DMS79 treated with DMSO at 0.1 percent for 48 hours (cell line): ENCODE measurements around the gene APOA1.

ENCODE experiments used
- DNase-seq: peaks from one replicate; lab custom pipeline; 2025; lab: John Stamatoyannopoulos, UW

APOA1 gene

DNA sequence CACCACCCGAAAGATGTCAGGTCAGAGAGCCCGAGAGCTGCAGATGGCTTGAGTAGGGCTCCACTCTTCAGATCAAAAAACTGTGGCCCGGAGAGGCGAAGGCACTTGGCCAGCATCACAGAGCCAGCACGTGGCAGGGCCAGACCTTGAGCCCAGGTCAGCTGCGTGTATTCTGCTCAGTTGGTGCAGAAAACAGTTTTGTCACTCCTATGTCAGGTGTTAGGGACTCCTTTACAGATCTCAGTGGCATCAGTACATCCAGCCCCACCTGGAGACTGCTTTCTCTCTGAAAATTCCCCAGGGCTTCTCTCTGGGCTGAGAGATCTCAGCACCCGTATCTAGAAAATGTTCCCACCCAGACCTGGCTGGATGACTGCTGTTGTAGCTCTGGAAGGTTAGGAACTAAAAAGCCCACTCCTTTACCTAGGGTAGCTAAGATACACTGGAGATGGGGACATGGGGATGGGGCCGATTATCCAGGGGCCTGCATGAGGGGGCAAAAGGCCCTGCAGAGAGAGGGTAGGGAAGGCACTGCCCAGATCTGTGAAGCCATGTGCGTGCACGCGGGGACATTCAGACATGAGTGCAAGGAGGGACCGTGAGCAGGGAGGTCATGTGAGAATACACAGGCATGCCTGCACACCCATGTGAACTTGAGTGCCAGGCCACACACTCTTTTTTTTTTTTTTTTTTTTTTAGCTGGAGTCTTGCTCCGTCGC, 3.4 kb downstream of the APOA1 start:
- no peak for DNase-seq

DNA sequence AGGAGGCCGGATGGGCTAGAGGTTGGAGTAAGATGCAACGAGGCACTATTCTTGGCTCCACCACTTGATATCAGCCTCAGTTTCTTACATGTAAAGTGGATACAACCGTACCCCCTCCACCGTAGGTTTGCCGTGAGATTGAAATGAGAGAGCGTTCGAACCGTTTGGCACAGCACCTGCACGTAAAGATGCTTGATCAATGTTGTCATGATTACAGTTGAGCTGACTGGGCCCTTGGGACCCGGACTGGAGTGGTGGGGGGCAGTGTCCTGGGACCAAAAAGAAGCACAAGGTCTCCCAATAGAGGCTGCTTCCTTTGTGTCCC, 4.0 kb downstream of the APOA1 start:
- DNase-seq: no peak

DNA sequence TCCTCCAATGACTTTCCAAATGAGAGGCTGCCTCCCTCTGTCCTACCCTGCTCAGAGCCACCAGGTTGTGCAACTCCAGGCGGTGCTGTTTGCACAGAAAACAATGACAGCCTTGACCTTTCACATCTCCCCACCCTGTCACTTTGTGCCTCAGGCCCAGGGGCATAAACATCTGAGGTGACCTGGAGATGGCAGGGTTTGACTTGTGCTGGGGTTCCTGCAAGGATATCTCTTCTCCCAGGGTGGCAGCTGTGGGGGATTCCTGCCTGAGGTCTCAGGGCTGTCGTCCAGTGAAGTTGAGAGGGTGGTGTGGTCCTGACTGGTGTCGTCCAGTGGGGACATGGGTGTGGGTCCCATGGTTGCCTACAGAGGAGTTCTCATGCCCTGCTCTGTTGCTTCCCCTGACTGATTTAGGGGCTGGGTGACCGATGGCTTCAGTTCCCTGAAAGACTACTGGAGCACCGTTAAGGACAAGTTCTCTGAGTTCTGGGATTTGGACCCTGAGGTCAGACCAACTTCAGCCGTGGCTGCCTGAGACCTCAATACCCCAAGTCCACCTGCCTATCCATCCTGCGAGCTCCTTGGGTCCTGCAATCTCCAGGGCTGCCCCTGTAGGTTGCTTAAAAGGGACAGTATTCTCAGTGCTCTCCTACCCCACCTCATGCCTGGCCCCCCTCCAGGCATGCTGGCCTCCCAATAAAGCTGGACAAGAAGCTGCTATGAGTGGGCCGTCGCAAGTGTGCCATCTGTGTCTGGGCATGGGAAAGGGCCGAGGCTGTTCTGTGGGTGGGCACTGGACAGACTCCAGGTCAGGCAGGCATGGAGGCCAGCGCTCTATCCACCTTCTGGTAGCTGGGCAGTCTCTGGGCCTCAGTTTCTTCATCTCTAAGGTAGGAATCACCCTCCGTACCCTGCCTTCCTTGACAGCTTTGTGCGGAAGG, 4.8 kb downstream of the APOA1 start:
- DNase-seq: no peak

DNA sequence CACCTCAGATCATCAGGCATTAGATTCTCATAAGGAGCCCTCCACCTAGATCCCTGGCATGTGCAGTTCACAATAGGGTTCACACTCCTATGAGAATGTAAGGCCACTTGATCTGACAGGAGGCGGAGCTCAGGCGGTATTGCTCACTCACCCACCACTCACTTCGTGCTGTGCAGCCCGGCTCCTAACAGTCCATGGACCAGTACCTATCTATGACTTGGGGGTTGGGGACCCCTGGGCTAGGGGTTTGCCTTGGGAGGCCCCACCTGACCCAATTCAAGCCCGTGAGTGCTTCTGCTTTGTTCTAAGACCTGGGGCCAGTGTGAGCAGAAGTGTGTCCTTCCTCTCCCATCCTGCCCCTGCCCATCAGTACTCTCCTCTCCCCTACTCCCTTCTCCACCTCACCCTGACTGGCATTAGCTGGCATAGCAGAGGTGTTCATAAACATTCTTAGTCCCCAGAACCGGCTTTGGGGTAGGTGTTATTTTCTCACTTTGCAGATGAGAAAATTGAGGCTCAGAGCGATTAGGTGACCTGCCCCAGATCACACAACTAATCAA, 5.6 kb downstream of the APOA1 start:
- no peak for DNase-seq

DNA sequence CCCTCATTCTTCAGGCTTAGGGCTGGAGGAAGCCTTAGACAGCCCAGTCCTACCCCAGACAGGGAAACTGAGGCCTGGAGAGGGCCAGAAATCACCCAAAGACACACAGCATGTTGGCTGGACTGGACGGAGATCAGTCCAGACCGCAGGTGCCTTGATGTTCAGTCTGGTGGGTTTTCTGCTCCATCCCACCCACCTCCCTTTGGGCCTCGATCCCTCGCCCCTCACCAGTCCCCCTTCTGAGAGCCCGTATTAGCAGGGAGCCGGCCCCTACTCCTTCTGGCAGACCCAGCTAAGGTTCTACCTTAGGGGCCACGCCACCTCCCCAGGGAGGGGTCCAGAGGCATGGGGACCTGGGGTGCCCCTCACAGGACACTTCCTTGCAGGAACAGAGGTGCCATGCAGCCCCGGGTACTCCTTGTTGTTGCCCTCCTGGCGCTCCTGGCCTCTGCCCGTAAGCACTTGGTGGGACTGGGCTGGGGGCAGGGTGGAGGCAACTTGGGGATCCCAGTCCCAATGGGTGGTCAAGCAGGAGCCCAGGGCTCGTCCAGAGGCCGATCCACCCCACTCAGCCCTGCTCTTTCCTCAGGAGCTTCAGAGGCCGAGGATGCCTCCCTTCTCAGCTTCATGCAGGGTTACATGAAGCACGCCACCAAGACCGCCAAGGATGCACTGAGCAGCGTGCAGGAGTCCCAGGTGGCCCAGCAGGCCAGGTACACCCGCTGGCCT, 7.1 kb downstream of the APOA1 start:
- DNase-seq: no peak

DNA sequence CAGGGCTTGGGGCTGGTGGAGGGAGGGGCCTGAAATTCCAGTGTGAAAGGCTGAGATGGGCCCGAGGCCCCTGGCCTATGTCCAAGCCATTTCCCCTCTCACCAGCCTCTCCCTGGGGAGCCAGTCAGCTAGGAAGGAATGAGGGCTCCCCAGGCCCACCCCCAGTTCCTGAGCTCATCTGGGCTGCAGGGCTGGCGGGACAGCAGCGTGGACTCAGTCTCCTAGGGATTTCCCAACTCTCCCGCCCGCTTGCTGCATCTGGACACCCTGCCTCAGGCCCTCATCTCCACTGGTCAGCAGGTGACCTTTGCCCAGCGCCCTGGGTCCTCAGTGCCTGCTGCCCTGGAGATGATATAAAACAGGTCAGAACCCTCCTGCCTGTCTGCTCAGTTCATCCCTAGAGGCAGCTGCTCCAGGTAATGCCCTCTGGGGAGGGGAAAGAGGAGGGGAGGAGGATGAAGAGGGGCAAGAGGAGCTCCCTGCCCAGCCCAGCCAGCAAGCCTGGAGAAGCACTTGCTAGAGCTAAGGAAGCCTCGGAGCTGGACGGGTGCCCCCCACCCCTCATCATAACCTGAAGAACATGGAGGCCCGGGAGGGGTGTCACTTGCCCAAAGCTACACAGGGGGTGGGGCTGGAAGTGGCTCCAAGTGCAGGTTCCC, 7.8 kb downstream of the APOA1 start, which contains the start of gene APOC3:
APOC3 (plus strand) TSS at position 383 of the 659 bp plus-strand sequence. CDS start 676 bp downstream, outside the sequence.
- DNase-seq: no peak

DNA sequence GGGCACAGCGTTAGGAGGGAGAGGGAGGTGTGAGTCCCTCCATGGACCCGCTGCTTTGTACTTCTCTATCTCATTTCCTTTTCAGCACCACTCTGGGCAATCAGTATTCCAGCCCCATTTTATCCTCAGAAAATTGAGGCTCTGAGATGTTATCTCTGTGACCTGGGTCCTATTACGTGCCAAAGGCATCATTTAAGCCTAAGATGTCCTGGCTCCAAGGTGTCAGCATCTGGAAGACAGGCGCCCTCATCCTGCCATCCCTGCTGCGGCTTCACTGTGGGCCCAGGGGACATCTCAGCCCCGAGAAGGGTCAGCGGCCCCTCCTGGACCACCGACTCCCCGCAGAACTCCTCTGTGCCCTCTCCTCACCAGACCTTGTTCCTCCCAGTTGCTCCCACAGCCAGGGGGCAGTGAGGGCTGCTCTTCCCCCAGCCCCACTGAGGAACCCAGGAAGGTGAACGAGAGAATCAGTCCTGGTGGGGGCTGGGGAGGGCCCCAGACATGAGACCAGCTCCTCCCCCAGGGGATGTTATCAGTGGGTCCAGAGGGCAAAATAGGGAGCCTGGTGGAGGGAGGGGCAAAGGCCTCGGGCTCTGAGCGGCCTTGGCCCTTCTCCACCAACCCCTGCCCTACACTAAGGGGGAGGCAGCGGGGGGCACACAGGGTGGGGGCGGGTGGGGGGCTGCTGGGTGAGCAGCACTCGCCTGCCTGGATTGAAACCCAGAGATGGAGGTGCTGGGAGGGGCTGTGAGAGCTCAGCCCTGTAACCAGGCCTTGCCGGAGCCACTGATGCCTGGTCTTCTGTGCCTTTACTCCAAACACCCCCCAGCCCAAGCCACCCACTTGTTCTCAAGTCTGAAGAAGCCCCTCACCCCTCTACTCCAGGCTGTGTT, 8.5 kb downstream of the APOA1 start:
- DNase-seq: no peak

DNA sequence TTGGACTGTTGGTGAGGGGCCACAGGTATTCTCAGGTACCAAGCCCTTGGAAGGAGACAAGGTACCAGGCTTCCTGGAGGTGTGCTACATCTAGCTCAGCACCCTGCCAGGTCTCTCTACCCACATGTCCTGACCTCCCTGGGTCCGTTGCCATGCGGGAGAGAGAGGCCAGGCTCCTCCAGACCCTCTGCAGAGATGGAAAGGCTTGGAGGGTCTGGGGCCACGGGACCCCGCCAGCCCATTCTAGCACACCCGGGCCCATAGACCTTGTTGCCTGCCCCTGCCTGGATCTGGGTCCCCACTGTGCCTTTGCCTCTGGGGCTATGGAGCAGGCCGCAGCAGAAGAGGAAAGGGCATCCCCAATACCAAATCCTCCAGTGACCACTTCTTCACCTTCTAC, 10.0 kb downstream of the APOA1 start:
- DNase-seq: no peak

DNA sequence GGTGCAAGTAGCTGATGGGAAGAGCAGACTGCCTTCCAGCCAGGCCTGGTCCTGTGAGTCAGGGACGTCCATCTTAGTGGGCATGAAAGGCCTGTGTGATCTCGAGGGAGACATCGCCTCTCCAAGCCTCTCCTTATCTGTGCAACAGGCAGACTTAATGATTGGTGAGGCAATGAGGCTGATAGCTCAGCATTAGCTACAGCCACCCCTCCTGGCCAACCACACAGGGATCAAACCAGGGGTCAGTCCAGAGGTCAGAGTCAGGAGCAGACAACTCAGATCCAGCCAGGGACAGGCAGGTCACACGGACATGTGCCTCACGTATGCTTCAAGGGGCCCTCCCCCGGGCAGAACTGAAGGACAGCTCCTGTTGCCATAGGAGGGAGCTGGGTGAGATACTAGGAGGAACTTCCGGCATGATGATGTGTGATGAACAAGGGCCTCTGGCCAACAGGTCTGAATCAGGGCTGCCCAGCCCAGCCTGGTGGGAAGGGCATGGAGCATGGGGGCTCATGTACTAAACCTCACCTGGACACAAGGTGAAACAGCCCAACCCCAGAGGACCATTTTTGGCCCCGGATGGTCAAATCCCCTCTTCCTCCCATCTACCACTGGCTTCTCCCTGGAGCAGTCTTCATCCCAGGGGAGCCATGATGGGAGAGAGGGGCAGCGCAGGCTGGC, 10.5 kb downstream of the APOA1 start:
- DNase-seq: no peak

DNA sequence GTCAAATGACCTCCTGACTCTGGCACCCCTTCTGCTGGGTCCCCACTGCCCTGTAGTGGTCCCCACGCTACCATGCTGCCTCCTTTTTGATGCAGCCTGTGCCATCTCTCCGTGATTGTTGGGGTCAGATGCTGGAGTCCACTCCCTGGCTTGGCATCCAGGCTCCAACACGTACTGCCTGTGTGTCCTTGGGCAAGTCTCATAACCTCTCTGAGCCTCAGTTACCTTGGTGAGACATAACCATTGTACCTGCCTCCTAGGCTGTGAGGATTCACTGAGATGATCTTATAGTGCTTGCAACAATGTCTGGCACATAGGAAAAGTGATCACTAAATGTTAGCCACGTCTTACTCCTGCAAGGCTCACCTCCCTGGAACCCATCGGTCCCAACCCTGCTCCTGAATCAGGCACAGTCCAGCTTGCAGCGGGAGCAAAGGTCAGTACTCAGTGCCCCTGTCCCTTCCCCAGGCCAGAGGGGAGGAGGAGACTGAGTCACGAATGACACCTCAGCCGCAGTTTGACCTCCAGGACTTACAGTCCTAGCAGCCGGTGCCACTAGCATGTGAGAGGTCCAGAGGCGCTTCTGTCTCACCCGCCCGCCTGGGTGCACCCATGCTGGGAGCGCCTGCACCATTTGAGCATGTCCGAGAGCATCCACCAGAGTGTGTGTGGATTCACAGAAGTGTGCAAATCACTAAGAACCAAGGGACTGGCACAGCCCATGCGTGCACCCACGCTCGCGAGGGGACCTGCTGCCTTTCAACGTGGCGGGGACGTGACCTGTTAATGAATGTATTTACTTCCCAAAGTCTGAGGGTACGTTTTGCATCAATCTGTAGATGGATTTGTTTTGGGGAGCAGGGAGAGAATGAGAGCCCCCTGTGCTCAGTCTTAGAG, 11.3 kb downstream of the APOA1 start:
- no peak for DNase-seq

DNA sequence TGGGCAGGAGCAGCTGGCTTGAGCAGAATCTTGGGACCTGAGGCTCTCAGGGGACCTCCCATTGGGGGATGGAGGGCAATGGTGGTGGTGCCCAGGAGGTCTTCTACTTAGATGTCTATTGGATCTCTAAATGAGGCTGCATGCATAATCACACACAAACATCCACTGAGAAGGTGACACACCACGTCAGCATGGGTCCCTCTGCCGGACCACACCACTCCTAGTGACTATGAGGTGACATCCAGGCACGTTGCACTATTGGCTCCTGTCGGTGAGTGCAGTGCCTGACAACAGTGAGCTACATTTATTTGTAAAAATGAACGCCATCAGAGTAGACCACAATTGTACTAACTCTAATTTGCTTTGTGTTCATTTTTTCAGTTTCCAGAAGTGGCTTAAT, 12.0 kb downstream of the APOA1 start:
- no peak for DNase-seq

DNA sequence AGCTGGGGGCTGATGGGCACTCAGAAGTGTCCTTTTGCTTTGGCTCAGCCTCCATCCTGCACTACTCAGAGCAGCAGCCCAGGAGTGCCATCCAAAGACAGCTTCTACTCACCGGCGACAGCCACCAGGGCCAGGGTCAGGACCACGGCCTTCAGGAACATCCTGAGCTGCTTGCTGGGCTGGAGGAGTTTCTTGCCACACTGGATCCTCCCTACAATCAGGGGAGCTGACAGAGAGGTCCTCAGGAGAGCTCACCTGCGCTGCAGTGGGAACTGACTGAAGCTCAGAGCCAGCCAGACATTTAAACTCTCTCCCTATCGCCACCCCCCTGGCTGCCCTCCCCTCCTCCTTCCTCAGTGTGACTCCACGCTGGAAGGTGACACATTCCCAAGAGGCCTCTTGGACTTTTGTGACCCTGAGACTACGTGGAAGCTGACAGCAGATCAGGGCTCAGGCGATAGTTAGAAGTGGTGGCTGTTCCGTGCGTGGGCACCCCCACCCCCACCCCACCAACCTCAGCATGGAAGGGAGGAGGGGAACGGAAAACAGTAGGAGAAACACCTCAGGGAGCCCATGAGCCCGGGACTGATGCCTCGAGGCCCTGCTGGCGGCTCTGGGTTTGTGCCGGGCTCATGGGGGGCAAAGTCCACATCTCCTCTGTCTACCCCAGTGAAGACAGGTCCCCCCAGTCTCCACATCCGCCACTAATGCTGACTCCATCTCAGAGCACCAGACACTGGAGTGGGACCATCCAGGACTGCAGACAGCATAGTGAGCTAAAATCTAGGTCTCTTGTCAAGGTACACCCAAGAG, 14.2 kb downstream of the APOA1 start, which contains the start of gene APOA4:
APOA4 (minus strand) TSS at position 274 of the 813 bp plus-strand sequence; CDS start at position 161, 113 bp downstream.
- no peak for DNase-seq

DNA sequence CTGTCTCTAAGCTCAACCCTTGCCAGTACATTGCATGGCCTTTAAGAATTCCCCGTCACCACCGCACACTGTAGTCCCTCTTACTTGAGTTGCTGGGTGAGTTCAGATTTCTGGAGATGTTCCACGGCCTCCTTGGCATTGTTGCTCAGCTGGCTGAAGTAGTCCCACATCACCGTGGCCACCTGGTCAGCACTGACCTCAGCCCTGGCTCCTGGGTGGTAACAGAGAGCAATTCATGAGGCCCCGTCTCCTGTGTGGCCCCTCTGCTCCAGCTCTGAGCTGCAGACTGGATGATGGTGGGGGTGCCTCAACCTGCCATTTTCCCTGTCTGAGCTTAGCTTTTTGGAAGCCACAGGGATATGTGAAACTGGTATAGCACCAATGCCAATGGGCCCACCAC, 14.8 kb downstream of the APOA1 start:
- no peak for DNase-seq

DNA sequence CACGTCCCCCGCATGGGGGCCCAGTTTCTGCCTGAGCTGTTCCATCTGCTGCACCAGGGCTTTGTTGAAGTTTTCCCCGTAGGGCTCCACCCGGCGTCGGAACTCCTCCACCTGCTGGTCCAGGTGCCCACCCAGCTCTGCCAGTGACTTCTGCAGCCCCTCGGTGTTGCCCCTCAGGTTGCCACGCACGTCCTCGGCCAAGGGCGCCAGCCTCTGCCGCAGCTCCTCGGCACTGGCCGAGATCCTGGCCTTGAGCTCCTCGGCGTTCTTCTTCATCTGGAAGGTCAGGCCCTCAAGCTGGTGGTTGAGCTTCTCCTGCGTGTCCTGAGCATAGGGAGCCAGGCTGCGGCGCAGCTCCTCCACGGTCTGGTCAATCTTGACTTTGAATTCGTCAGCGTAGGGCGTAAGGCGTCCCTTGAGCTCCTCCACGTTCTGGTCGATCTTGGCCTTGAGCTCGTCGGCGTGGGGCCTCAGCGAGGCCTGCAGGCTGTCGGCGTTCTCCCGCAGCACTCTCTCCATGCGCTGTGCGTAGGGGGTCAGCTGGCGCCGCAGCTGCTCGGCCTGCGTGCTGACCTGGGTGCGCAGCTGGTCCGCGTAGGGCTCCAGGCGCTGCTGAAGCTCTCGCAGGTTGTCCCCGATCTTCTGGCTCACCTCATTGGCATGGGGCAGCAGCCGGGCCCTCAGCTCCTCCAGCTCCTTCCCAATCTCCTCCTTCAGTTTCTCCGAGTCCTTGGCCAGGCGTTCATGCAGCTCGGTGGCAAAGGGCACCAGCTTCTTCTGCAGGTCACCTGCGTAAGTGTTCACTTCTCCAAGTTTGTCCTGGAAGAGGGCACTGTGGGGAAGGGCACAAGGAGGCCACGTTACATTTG, 16.1 kb downstream of the APOA1 start:
- DNase-seq: no peak

DNA sequence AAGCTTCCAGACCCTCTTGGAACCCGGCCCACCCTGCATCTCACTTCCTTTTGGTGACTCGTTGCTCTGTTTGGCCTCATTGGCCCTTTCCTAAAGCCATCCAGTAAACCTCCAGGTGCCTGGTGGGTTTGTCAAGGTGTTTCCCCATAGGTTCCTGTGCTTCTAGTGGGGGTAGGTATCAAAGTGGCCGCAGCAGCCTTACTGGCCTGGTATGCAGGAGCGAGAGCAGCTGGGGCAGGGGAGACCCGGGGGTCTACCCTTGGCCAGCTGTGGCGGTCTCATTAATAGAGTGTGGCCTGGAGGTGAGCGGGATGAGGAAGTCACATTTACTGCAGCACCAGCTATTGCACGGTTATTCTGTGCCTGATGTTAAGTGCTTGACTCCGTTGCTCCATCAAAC, 18.4 kb downstream of the APOA1 start:
- no peak for DNase-seq

DNA sequence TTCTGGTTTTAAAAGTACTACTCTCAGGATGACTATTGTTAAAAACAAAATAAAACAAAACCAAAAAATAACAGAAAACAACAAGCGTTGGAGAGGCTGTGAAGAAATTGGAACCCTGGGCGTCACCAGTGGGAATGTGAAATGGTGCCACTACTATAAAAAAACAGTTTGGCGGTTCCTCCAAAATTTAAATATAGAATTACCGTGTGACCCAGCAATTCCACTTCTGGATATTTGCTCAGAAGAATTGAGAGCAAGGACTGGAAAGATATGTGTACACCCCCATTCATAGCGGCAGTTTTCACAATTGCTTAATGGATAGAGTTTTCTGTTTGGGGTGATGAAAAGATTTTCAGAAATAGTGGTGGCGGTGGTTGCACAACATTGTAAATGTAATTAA, 22.9 kb downstream of the APOA1 start:
- DNase-seq: no peak
